GM19035 (cell line): Measurements from ENCODE around the gene JKAMP.
A peak's percentile ranks its signal among the peaks of the same experiment; 100 is the strongest.

Source experiments
- ATAC-seq: cut with Tn5 transposase; IDR thresholded peaks from one replicate; pipeline ENCODE4 v1.9.1; 2021; ENCODE audit not compliant: unreplicated experiment

The JKAMP gene

GRCh38 chr14:59480166-59480565, 4.2 kb upstream of the JKAMP start:
- no peak for ATAC-seq

- ATAC-seq = no peak
Measured at GRCh38 chr14:59481407-59481806, 2.9 kb upstream of the JKAMP start.

DNA sequence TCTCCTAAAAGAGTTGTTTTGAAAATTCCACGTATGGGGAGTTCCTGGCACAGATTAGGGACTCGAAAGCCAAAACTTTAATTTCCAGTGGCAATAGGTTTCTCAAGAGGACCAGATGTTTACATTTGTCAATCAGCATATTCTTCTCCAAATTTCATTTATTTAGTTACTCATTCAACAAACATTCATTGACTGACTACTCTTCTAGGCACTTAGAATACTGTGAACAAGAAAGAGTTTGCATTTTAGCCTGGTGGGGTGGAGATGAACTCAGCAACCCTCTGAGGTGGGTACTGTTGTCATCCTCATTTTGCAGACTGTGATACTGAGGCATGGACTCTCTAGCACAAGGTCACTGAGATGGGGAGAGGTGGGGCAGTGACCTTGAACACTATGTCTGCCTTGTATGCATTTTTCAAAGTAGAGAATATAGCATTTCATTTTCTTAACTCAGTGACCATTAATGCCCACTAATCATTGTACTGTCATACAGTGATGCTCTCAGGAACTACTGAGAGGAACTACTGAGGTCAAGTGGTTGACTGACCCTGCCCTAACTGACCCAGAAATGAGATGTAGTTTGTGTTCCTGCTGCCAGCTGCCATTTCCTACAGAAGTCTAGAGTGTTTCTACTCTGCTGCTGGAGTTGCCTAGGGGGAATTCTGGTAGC, 2.3 kb upstream of the JKAMP start:
- no peak for ATAC-seq

DNA sequence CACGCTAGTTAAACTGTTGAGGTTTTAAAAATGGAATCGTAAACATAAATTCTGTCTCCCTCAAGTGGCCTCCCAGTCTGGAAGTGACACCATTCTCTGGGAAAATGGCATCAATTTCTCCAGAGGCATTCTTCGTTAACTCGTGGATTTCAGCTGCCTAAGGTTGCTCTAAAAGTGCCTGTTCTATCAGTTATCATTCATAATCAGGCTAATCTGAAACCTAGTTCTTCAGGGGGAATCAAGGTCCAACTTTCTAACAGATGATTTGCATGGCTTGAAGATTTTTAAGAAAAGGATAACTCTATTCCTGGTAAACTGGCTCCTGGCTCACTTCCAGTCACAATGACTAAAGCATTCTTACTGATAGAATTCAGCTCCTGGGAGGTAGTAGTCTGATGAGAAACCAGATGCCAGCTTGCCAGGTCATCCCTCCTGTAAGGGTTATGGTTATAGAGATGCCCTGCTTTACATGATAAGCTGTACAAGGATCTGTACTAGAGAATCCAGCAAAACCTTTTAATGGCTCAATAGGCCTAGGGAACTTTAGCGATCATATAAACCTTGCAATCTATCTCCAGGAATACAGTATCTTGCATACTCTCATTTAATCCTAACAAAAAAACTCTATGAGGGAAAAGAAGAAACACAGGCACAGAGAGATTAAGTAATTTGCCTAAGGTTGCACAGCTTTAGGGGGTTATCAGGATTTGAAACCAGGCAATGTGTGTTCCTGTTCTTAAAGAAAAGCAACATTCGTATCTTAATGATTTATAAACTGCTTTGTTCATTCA, 1.6 kb upstream of the JKAMP start:
- ATAC-seq = no peak

DNA sequence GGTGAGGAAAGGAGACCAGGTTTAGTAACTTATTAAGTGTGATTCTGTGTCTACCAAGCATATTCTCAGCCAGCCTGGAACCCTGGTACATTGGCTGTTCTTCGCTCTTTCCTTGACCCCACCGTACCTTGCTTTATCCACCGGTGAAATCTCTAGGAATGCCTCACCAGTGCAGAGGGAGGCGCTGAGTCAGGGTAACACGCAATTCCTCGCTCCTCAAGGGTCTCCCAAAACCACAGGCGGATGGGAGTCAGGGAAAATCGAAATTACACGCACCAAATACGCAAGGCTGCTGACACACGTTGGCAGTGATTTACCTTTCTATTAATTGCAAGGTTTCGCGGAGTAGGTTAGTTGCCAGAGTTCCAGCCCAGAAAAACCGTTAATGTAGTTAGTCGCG, 954 bp upstream of the JKAMP start:
- ATAC-seq = no peak

DNA sequence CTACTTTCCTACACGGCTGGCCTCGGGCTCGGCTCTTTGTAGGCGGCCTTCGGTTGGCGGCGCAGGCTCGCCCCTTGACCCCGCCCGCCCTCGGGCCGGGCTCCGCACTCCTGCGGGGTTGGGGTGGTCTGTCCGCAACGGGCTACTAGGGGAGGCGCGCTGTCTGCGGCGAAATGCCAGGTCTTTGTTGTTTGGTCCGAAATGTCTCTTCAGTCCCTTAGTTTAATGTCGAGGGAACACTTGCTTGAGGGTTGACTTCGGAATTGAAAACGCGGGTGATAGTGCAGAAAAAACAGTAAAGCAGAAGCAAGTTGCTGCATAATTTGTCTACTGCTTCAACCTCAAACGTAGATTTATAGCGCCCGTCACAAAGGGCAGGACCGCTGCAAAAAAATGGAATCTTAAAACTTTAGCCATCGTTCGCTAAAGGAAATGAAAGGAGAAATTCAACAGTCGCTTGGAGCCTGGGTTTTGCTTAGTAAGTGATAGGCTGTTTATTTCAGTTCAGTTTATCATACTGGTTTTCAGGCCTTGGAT, 390 bp downstream of the JKAMP start:
- peak; percentile 52 for ATAC-seq

- no peak for ATAC-seq
Measured at GRCh38 chr14:59490756-59491155, 6.4 kb downstream of the JKAMP start.

DNA sequence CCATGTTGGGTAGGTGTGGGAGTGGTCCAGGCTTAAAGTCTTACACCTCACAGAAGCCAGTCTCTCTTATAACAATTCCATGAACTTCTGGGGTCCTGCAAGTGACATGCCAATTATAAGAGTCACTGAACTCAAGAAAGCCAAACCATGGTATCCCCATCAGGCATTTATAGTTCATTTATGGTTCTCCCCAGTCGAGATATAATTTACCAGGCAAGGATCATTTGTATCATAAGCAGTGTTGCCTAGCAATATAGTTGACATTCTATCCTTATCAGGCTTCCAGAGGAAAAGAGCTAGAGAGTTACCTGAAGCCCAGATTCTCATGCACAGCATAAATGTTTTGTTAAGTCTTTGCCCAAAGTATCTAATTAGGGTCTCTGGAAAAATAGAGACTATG, 8.1 kb downstream of the JKAMP start:
- no peak for ATAC-seq

- no peak for ATAC-seq
Measured at GRCh38 chr14:59500732-59501131, 16.4 kb downstream of the JKAMP start.

DNA sequence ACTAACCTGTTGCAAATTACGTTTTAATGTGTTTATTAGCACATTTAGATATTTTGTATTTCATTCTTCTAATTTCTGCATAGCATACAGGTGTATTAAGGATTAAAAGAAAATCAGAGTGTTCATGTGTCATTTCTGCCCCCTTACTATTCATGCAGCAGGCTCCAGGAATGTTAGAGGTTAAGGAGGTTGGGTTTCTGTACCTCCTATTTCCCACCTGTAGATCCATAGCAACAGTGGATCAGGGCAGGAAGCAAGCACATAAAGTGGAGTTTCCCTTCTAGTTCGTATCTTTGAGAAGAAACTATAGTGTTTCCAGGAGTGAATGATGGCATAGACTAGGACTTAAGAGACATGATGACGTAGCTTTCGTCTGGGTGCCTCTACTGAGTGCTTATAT, 18.9 kb downstream of the JKAMP start:
- no peak for ATAC-seq

GRCh38 chr14:59507063-59507751, 22.9 kb downstream of the JKAMP start:
- peak; percentile 80 for ATAC-seq

DNA sequence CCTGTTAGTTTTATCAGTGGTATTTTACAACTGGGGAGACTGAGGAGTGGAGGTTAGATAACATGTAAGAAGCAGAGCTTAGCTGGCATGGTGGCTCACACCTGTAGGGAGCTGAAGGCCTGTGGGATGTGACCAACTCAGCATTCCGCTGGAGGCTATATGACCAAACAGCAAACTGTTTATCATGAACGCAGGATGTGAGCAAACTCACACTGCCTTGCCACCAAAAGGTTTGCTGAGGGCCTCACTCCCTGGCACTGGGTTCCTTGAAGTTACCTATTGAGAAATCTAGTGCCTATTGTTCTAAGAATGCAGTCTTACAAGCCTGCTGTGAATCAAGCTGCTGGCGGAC, 23.4 kb downstream of the JKAMP start:
- no peak for ATAC-seq

- no peak for ATAC-seq
Measured at GRCh38 chr14:59509101-59509500, 24.8 kb downstream of the JKAMP start.

DNA sequence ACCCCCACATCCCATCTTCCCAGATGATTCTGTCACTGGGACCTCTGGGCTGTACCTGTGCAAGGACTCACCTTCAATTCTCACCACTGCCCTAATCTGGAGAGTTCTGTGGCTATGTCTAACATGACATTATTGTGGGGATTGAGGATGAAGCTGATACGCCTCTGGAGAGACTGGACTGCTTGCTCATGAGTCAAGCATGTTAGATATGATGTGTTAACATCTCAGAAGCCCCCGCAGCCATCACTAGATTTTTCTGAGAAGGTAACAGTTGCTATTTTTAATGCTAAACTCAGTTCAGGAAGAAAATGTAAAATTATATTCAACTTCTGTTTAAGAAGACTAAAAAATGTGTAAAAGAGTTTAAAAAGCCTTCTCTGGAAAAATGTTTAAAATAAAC, 25.7 kb downstream of the JKAMP start:
- no peak for ATAC-seq

DNA sequence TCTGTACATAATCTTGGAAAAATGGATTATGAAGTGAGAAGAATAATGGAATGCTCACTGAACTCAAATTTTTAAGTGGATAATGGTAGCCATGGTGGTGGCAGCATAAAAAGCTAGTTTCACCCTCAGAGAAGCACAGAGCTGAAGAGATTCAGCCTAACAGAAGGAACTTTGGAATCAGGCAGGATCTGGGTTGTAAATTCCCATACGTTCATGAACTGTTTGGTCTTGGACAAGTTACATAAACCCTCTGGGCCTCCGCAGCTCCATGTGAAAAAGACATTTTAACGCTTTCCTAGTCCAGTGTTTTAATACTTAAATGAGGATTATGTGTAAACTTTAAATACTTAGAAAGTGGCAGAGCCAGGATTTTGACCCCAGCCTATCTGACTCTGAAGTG, 26.6 kb downstream of the JKAMP start:
- ATAC-seq = no peak

DNA sequence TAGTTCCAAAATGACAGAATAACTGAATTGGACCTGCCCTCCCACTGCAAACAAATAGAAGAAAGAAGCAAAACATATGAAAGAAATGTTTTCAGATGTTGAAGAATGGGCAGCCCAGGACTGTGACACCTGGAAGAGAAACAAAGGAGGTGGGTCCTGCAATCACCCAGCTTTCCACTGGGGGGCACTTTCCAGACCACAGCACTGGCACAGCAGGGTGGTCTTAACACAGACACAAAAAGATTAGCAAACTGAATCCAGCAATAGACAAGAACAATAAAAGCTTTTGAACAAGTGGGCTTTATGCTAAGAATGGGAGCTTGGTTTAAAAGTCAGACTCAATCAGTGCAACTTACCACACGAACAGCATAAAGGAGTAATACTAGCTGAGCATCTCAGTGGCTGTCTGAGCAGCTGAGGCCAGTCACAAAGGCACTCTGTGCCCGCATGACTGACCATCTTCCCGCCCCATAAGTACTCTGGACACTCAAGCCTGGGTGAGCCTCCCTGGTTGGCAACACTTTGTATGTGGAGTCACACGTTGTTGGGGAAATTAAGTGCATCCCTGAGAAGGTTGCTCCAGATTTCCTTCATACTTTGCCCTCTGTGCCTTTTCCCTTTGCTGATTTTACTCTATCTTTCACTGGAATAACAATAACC, 27.7 kb downstream of the JKAMP start:
- no peak for ATAC-seq

GRCh38 chr14:59520224-59520623, 35.9 kb downstream of the JKAMP start:
- no peak for ATAC-seq

GRCh38 chr14:59529189-59529588, 44.9 kb downstream of the JKAMP start:
- ATAC-seq = no peak

DNA sequence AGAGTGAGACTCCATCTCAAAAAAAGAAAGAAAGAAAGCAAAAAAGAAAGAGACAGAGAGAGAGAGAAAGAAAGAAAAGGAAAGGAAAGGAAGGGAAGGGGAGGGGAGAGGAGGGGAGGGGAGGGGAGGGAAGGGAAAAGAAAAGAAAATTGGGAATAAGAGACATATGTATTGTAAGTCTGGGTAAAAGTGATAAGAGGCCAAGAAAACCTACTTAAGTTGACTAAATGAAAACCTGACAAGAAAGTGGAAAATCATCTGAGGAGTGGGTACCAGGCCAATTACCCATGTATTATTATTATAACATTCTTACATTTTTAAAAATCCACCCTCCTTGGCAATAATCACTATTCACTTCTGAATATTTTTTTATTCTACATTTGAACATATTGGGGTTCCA, 46.0 kb downstream of the JKAMP start:
- ATAC-seq = no peak

DNA sequence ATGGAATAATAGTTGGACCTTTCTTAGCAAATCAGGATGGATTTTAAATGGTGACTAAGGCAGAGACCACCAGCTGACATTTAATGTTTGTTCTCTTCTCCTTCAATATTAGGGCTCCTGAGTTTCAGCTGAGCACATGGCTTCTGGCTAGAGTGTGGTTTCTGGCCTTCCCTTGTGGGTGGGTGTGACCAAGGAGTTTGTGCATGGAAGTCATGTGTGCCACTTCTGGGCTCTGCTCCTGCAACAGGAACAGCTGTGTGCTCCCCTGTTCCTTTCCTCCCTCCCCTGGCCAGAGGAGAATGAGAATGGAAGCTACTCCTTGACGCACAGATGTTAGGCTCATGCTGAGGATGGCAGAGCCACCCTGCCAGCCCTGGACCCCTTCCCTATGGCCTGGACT, 48.1 kb downstream of the JKAMP start:
- ATAC-seq = no peak

GRCh38 chr14:59534361-59534987, 50.2 kb downstream of the JKAMP start:
- ATAC-seq = no peak
